ENCODE measurements around the gene ITPKB.

Gene ITPKB

GRCh38 chr1:226665505-226666163, 73.4 kb downstream of the ITPKB start:
- DNase-seq (ENCODE audit: low read depth in 2 of 2): no peak

GRCh38 chr1:226664413-226665101, 74.5 kb downstream of the ITPKB start:
- DNase-seq (ENCODE audit: low read depth in 2 of 2): no peak

- DNase-seq (ENCODE audit: low read depth in 2 of 2): no peak
Measured at GRCh38 chr1:226663327-226663704, 75.8 kb downstream of the ITPKB start.

- DNase-seq (ENCODE audit: low read depth in 2 of 2): peak; percentile 80 to 86
Measured at GRCh38 chr1:226662642-226663326, 76.3 kb downstream of the ITPKB start.

GRCh38 chr1:226661965-226662364, 77.1 kb downstream of the ITPKB start:
- no peak for DNase-seq (ENCODE audit: low read depth in 2 of 2)

- DNase-seq (ENCODE audit: low read depth in 2 of 2): no peak
Measured at GRCh38 chr1:226661271-226661670, 77.8 kb downstream of the ITPKB start.

- no peak for DNase-seq (ENCODE audit: low read depth in 2 of 2)
Measured at GRCh38 chr1:226660410-226661182, 78.5 kb downstream of the ITPKB start.

GRCh38 chr1:226659641-226660040, 79.4 kb downstream of the ITPKB start:
- DNase-seq (ENCODE audit: low read depth in 2 of 2): no peak

- no peak for DNase-seq (ENCODE audit: low read depth in 2 of 2)
Measured at GRCh38 chr1:226659136-226659535, 79.9 kb downstream of the ITPKB start.

GRCh38 chr1:226658546-226659125, 80.4 kb downstream of the ITPKB start:
- DNase-seq (ENCODE audit: low read depth in 2 of 2): no peak

- DNase-seq (ENCODE audit: low read depth in 2 of 2): no peak
Measured at GRCh38 chr1:226657895-226658545, 81.1 kb downstream of the ITPKB start.

GRCh38 chr1:226656601-226657277, 82.3 kb downstream of the ITPKB start:
- DNase-seq (ENCODE audit: low read depth in 2 of 2): no peak

- no peak for DNase-seq (ENCODE audit: low read depth in 2 of 2)
Measured at GRCh38 chr1:226656201-226656600, 82.9 kb downstream of the ITPKB start.

- DNase-seq (ENCODE audit: low read depth in 2 of 2): no peak
Measured at GRCh38 chr1:226655251-226656163, 83.6 kb downstream of the ITPKB start.

- DNase-seq (ENCODE audit: low read depth in 2 of 2): no peak
Measured at GRCh38 chr1:226654668-226655055, 84.4 kb downstream of the ITPKB start.

- no peak for DNase-seq (ENCODE audit: low read depth in 2 of 2)
Measured at GRCh38 chr1:226654046-226654667, 84.9 kb downstream of the ITPKB start.

GRCh38 chr1:226653311-226653921, 85.7 kb downstream of the ITPKB start:
- DNase-seq (ENCODE audit: low read depth in 2 of 2): peak; percentile 51 to 55

GRCh38 chr1:226652613-226653012, 86.5 kb downstream of the ITPKB start:
- DNase-seq (ENCODE audit: low read depth in 2 of 2): no peak

- DNase-seq (ENCODE audit: low read depth in 2 of 2): no peak
Measured at GRCh38 chr1:226651732-226652105, 87.4 kb downstream of the ITPKB start.

All from stimulated activated CD8-positive, alpha-beta memory T cell treated with anti-CD3 and anti-CD28 coated beads, Interleukin-7, amount 100 ng/mL, for 4 hours (primary cell).